ENCODE data around the gene FBLN5. TPM values are rescaled to one million over a fixed set of nuclear protein-coding genes. Genes with fewer than 3 reads are reported as not detected.
A peak's percentile ranks its signal among the peaks of the same experiment; 100 is the strongest.

The FBLN5 gene
- total and polyA plus RNA-seq, 2 of the 4 experiments (the other 2 are of a cell fraction), result 10.6 to 76.4 TPM

DNA sequence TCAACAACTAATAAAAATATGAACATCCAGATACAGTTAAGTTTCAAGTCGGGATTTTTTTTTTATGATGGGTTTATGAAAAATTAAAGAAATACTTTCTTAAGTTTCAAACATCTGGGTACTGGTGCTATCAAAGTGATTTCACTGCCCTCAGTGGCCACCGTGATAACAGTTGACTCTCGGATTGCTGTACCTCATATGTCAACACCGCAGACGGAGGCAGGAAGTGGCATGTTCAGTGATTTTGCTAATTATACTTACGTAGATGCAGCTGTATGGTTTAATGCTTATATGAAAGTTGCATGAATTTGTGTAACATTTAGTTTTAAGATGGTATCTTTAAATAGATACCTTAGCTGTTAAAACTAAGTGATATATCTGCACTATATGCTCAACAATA, 20.8 kb upstream of the FBLN5 start:
- ChIA-PET POLR2A (ENCODE audit: unreplicated experiment) (no interaction called here), CTCF (no interaction called here)
- intact Hi-C loops (cut with micrococcal nuclease), result no loop called here
- Histone ChIP-seq H3K56ac (ENCODE audit: extremely low read depth, insufficient read depth, low read length) (no peak overlapping the region), H2AK9ac (replicated peaks; ENCODE audit: low read depth, low read length, poor library complexity) (no peak overlapping the region), H3K9me3 (ENCODE audit: control insufficient read depth, insufficient read depth, low read length) (no peaks in the 10 kb centered on the region), H3K36me3 (ENCODE audit: control insufficient read depth, insufficient read depth, low read length) (peaks cover 17% of the 10 kb centered on the region; the same call in 1 of the 2 replicates), H2BK5ac (ENCODE audit: low read depth, low read length, poor library complexity, severe bottlenecking) (no peak overlapping the region), H2AK5ac (ENCODE audit: low read depth, low read length) (peak overlapping the region; percentile 20; the same call in 1 of the 2 replicates), H3K14ac (replicated peaks; ENCODE audit: low read depth, low read length) (no peak overlapping the region; the same call in 1 of the 2 replicates), H3K9me1 (ENCODE audit: insufficient read depth, low read length) (peaks cover 3% of the 10 kb centered on the region), H4K5ac (ENCODE audit: low read depth, low read length) (no peak overlapping the region), H4K20me1 (ENCODE audit: insufficient read depth, low read length) (no peaks in the 10 kb centered on the region), H4K91ac (ENCODE audit: insufficient read depth, low read depth, low read length) (no peak overlapping the region), H3K4me1 (ENCODE audit: control insufficient read depth, insufficient read depth, low read length) (peaks cover 2% of the 10 kb centered on the region; the same call in 1 of the 2 replicates), H3K27ac (ENCODE audit: insufficient read depth, low read length) (no peak overlapping the region), H3K4me3 (ENCODE audit: insufficient read depth, low read depth, low read length) (no peak overlapping the region), H3K4me2 (ENCODE audit: low read depth, low read length) (no peak overlapping the region), H3K27me3 (ENCODE audit: control insufficient read depth, insufficient read depth, low read length) (no peaks in the 10 kb centered on the region), H3K79me1 (ENCODE audit: low read depth in 1 of 2, low read length in 2 of 2) (no peaks in the 10 kb centered on the region; a peak in 1 of 4 replicates), H2BK15ac (ENCODE audit: low read depth, low read length) (no peak overlapping the region), H4K8ac (ENCODE audit: low read depth in 2 of 2, low read length in 2 of 2) (no peak overlapping the region), H3K9ac (ENCODE audit: low read depth, low read length) (no peak overlapping the region), H3K4ac (ENCODE audit: low read depth, low read length) (no peak overlapping the region; the same call in 1 of the 2 replicates), H2BK120ac (ENCODE audit: low read depth, low read length) (no peak overlapping the region), H3K23ac (ENCODE audit: low read depth, low read length) (no peak overlapping the region), H3K18ac (ENCODE audit: low read depth, low read length) (no peak overlapping the region), H2AFZ (replicated peaks; ENCODE audit: low read length, poor library complexity) (no peak overlapping the region), H2BK20ac (ENCODE audit: low read depth, low read length) (no peak overlapping the region)
- ATAC-seq (ENCODE audit: low read depth) (no peak), DNase-seq (no peak)
- in situ Hi-C loops (cut with MboI; ENCODE audit: low sequenced_read_pairs), result no loop called here
- TF ChIP-seq RCOR1 (IDR thresholded peaks at IDR 0.05; ENCODE audit: insufficient replicate concordance, low read length) (no peak), CEBPB (IDR thresholded peaks at IDR 0.05; ENCODE audit: low read depth, low read length) (no peak), MAFK (IDR thresholded peaks at IDR 0.05; ENCODE audit: low read depth, low read length) (no peak), RAD21 (IDR thresholded peaks at IDR 0.05; ENCODE audit: low read length) (no peak), FOS (IDR thresholded peaks at IDR 0.05; ENCODE audit: low read depth, low read length) (no peak), SMC3 (IDR thresholded peaks at IDR 0.05; ENCODE audit: low read depth, low read length) (no peak)
- TF ChIP-seq, protein P1, sequence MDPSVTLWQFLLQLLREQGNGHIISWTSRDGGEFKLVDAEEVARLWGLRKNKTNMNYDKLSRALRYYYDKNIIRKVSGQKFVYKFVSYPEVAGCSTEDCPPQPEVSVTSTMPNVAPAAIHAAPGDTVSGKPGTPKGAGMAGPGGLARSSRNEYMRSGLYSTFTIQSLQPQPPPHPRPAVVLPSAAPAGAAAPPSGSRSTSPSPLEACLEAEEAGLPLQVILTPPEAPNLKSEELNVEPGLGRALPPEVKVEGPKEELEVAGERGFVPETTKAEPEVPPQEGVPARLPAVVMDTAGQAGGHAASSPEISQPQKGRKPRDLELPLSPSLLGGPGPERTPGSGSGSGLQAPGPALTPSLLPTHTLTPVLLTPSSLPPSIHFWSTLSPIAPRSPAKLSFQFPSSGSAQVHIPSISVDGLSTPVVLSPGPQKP (IDR thresholded peaks at IDR 0.05; ENCODE audit: borderline replicate concordance, low read depth, low read length), result no peak
- no CpG with 5 or more reads among the region's 6 CpGs for WGBS, 2 experiments (ENCODE audit: extremely low coverage in 2 of 2, insufficient read length in 1 of 2)
- dilution Hi-C loops (cut with HindIII; ENCODE audit: low sequenced_read_pairs, unreplicated experiment), result no loop called here
- BruUV-seq (replicated peaks), result TSS peak; percentile 32

All from IMR-90 (cell line).